HepG2 (cell line): Measurements from ENCODE around the gene MBD3L3. TPM values are rescaled to one million over a fixed set of nuclear protein-coding genes. Genes with fewer than 3 reads are reported as not detected.

Source experiments
- ATF1 ChIP-seq: IDR thresholded peaks from 2 replicates; pipeline ENCODE4 v1.6.1; 2016; ENCODE audit warnings: mild to moderate bottlenecking, control low read depth
- HMGXB4 ChIP-seq, 2 experiments: sonication (generic) in 1 of 2; formaldehyde crosslinking in 1 of 2; IDR thresholded peaks; 2 replicates each; pipeline versions ENCODE4 v1.4.0 to v1.6.1; 2018 to 2020; ENCODE audit warnings: missing genetic modification reagents in 2 of 2, borderline replicate concordance in 1 of 2, low read depth in 1 of 2, mild to moderate bottlenecking in 1 of 2, missing biosample characterization in 1 of 2
- KLF15 ChIP-seq: sonication (generic); formaldehyde crosslinking; IDR thresholded peaks from 2 replicates; pipeline ENCODE4 v1.8.1; 2023; ENCODE audit warnings: borderline replicate concordance, mild to moderate bottlenecking, inconsistent platforms, missing genetic modification reagents, mixed read lengths
- MBNL3 ChIP-seq: fragments of 250-450 bp; sonication (Bioruptor Pico); conservative IDR thresholded peaks from 2 replicates; pipeline ENCODE4 v1.8.0; 2022; ENCODE audit warnings: mild to moderate bottlenecking, inconsistent platforms
- MEIS1 ChIP-seq: sonication (generic); formaldehyde crosslinking; IDR thresholded peaks from 2 replicates; pipeline ENCODE4 v1.9.0; 2021; ENCODE audit warnings: mild to moderate bottlenecking, missing genetic modification reagents, moderate library complexity, borderline replicate concordance
- MXD1 ChIP-seq: sonication (generic); formaldehyde crosslinking; IDR thresholded peaks from 2 replicates; pipeline ENCODE4 v1.4.0; 2020; ENCODE audit warnings: mild to moderate bottlenecking, missing genetic modification reagents
- POLR2A ChIP-seq, 2 experiments: IDR thresholded peaks; 2 replicates each; pipeline ENCODE4 v1.6.1; 2011; ENCODE audit warnings: low read depth in 2 of 2, low read length in 2 of 2, mild to moderate bottlenecking in 1 of 2, moderate library complexity in 1 of 2; ENCODE audit not compliant: insufficient read depth in 1 of 2
- SATB2 ChIP-seq: sonication (generic); formaldehyde crosslinking; IDR thresholded peaks from 2 replicates; pipeline ENCODE4 v1.5.0; 2020; ENCODE audit warnings: missing genetic modification reagents
- SNRNP70 ChIP-seq: fragments of 200-400 bp; formaldehyde crosslinking; IDR thresholded peaks from 2 replicates; pipeline ENCODE4 v1.6.1; 2017; ENCODE audit warnings: mild to moderate bottlenecking, low read depth, low read length, moderate library complexity
- TFDP2 ChIP-seq: sonication (generic); formaldehyde crosslinking; IDR thresholded peaks from 2 replicates; pipeline ENCODE4 v1.4.0; 2020; ENCODE audit warnings: missing genetic modification reagents
- UBTF ChIP-seq: sonication (generic); formaldehyde crosslinking; IDR thresholded peaks from 2 replicates; pipeline ENCODE4 v1.4.0; 2020; ENCODE audit warnings: mild to moderate bottlenecking, missing genetic modification reagents
- ZBTB4 ChIP-seq: sonication (generic); formaldehyde crosslinking; IDR thresholded peaks from 2 replicates; pipeline ENCODE4 v1.4.0; 2020; ENCODE audit warnings: missing genetic modification reagents, mild to moderate bottlenecking, borderline replicate concordance
- ZFAT ChIP-seq: sonication (generic); formaldehyde crosslinking; conservative IDR thresholded peaks from 2 replicates; pipeline ENCODE4 v1.8.1; 2023; ENCODE audit warnings: missing genetic modification reagents, inconsistent platforms
- ZNF343 ChIP-seq: sonication (generic); formaldehyde crosslinking; IDR thresholded peaks from 2 replicates; pipeline ENCODE4 v1.4.0; 2020; ENCODE audit warnings: mild to moderate bottlenecking, missing genetic modification reagents
- ZNF678 ChIP-seq: sonication (generic); formaldehyde crosslinking; IDR thresholded peaks from 2 replicates; pipeline ENCODE4 v1.4.0; 2020; ENCODE audit warnings: mild to moderate bottlenecking, missing genetic modification reagents
- ZNF691 ChIP-seq: sonication (generic); formaldehyde crosslinking; IDR thresholded peaks from 2 replicates; pipeline ENCODE4 v1.4.0; 2020; ENCODE audit warnings: missing genetic modification reagents, low read depth, mild to moderate bottlenecking, borderline replicate concordance
- ZNF768 ChIP-seq: sonication (generic); formaldehyde crosslinking; IDR thresholded peaks from 2 replicates; pipeline ENCODE4 v1.4.0; 2020; ENCODE audit warnings: missing genetic modification reagents
- polyA plus RNA-seq, 8 experiments: library from polyadenylated mRNA; depleted of rRNA in 3 of 8; stranded (reverse) in 7 of 8; unstranded in 1 of 8; fragments of >200 nt; fragmentation: Illumina TruSeq in 4 of 8; extraction: Trizol in 4 of 8; gene quantifications; 2 replicates each; pipeline versions ENCODE4 v1.2.1 to v1.2.3, GENCODE V29; 2011 to 2016; ENCODE audit warnings: low read depth in 4 of 8, missing spikeins in 1 of 8, mixed read lengths in 1 of 8; ENCODE audit not compliant: insufficient read depth in 1 of 8
- total RNA-seq, 5 experiments: library from RNA; depleted of rRNA; stranded (reverse); fragments of >200 nt; fragmentation: Illumina TruSeq; extraction: Trizol; gene quantifications; 2 replicates each; pipeline ENCODE4 v1.2.3, GENCODE V29; 2016; ENCODE audit warnings: low read depth in 1 of 5

MBD3L3 gene
- total and polyA plus RNA-seq, 2 of the 13 experiments (the other 11 are each of a cell fraction or from before 2014, with no cell fraction given) = not detected

- TF ChIP-seq ZBTB4 (CRISPR knock-in tag) (no peak), ATF1 (no peak), ZNF691 (CRISPR knock-in tag) (no peak), ZNF678 (CRISPR knock-in tag) (no peak), MEIS1 (no peak), ZNF768 (peak; percentile 23; the same call in 1 of the 2 replicates), ZNF343 (CRISPR knock-in tag) (no peak), MBNL3 (no peak), UBTF (CRISPR knock-in tag) (peak; percentile 75), HMGXB4 (CRISPR knock-in tag; IDR thresholded peaks at IDR 0.05; ENCODE audit: borderline replicate concordance in 1 of 2, low read depth in 1 of 2) (peak; percentile 56 to 57; a peak in 3 of 4 replicates), TFDP2 (CRISPR knock-in tag) (no peak; the same call in 1 of the 2 replicates), SNRNP70 (no peak), KLF15 (CRISPR knock-in tag) (no peak; the same call in 1 of the 2 replicates), ZFAT (CRISPR knock-in tag) (no peak), POLR2A (IDR thresholded peaks at IDR 0.05; ENCODE audit: insufficient read depth in 1 of 2, low read depth in 2 of 2, low read length in 2 of 2) (peak; percentile 65 to 71), SATB2 (CRISPR knock-in tag) (no peak), MXD1 (CRISPR knock-in tag) (peak; percentile 43)
Observed at GRCh38 chr19:7098701-7099596, 40.5 kb upstream of the MBD3L3 start (continued).
